ENCODE data around the gene TULP4.
"Not testable (repeated sequence)": the region's sequence is repeated elsewhere in the genome, so short reads cannot be mapped to it uniquely, and the experiment has no call there.

The TULP4 gene

GRCh38 chr6:158467923-158468322 lies 155.7 kb downstream of the TULP4 start:
- no peak for DNase-seq (ENCODE audit: low read depth)

- no peak for DNase-seq (ENCODE audit: low read depth)
Observed at GRCh38 chr6:158468666-158469065, 156.4 kb downstream of the TULP4 start.

GRCh38 chr6:158470023-158470422 lies 157.8 kb downstream of the TULP4 start:
- DNase-seq (ENCODE audit: low read depth): not testable (repeated sequence)

GRCh38 chr6:158471339-158471738 lies 159.1 kb downstream of the TULP4 start:
- no peak for DNase-seq (ENCODE audit: low read depth)

GRCh38 chr6:158472447-158472846 lies 160.2 kb downstream of the TULP4 start:
- DNase-seq (ENCODE audit: low read depth): no peak

- DNase-seq (ENCODE audit: low read depth): no peak
Observed at GRCh38 chr6:158474961-158475343, 162.7 kb downstream of the TULP4 start.

- DNase-seq (ENCODE audit: low read depth): no peak
Observed at GRCh38 chr6:158475344-158476302, 163.4 kb downstream of the TULP4 start.

- DNase-seq (ENCODE audit: low read depth): no peak
Observed at GRCh38 chr6:158476389-158476788, 164.1 kb downstream of the TULP4 start.

GRCh38 chr6:158477722-158478121 lies 165.5 kb downstream of the TULP4 start:
- not testable (repeated sequence) for DNase-seq (ENCODE audit: low read depth)

- no peak for DNase-seq (ENCODE audit: low read depth)
Observed at GRCh38 chr6:158480989-158481388, 168.7 kb downstream of the TULP4 start.

GRCh38 chr6:158481690-158482473 lies 169.6 kb downstream of the TULP4 start:
- no peak for DNase-seq (ENCODE audit: low read depth)

- DNase-seq (ENCODE audit: low read depth): no peak
Observed at GRCh38 chr6:158485431-158485830, 173.2 kb downstream of the TULP4 start.

GRCh38 chr6:158487495-158487894 lies 175.2 kb downstream of the TULP4 start:
- DNase-seq (ENCODE audit: low read depth): no peak

- no peak for DNase-seq (ENCODE audit: low read depth)
Observed at GRCh38 chr6:158488065-158488464, 175.8 kb downstream of the TULP4 start.

- no peak for DNase-seq (ENCODE audit: low read depth)
Observed at GRCh38 chr6:158489441-158489840, 177.2 kb downstream of the TULP4 start.

GRCh38 chr6:158492881-158493280 lies 180.6 kb downstream of the TULP4 start:
- no peak for DNase-seq (ENCODE audit: low read depth)

GRCh38 chr6:158496700-158497099 lies 184.4 kb downstream of the TULP4 start:
- DNase-seq (ENCODE audit: low read depth): no peak

GRCh38 chr6:158497620-158498019 lies 185.4 kb downstream of the TULP4 start:
- no peak for DNase-seq (ENCODE audit: low read depth)

GRCh38 chr6:158498362-158498761 lies 186.1 kb downstream of the TULP4 start:
- DNase-seq (ENCODE audit: low read depth): no peak

- no peak for DNase-seq (ENCODE audit: low read depth)
Observed at GRCh38 chr6:158499601-158500000, 187.3 kb downstream of the TULP4 start.

- DNase-seq (ENCODE audit: low read depth): no peak
Observed at GRCh38 chr6:158500016-158500735, 187.9 kb downstream of the TULP4 start.
